GM19372 (cell line): ENCODE results near the gene KIRREL3.

Experiments used
- ATAC-seq: cut with Tn5 transposase; IDR thresholded peaks from one replicate; pipeline ENCODE4 v1.9.1; 2021; ENCODE audit warnings: mild to moderate bottlenecking, low read depth, moderate library complexity; ENCODE audit not compliant: unreplicated experiment

Gene KIRREL3

GRCh38 chr11:126523441-126524205, 476.9 kb downstream of the KIRREL3 start:
- ATAC-seq = no peak

- ATAC-seq = no peak
Measured at GRCh38 chr11:126522606-126523005, 478.0 kb downstream of the KIRREL3 start.

- no peak for ATAC-seq
Measured at GRCh38 chr11:126522152-126522551, 478.4 kb downstream of the KIRREL3 start.

GRCh38 chr11:126521196-126521595, 479.4 kb downstream of the KIRREL3 start:
- ATAC-seq = no peak

GRCh38 chr11:126519764-126520734, 480.5 kb downstream of the KIRREL3 start:
- ATAC-seq = no peak

GRCh38 chr11:126518972-126519690, 481.4 kb downstream of the KIRREL3 start:
- no peak for ATAC-seq

- ATAC-seq = no peak
Measured at GRCh38 chr11:126518071-126518971, 482.2 kb downstream of the KIRREL3 start.

- no peak for ATAC-seq
Measured at GRCh38 chr11:126515501-126515900, 485.1 kb downstream of the KIRREL3 start.

GRCh38 chr11:126514061-126514693, 486.4 kb downstream of the KIRREL3 start:
- no peak for ATAC-seq

GRCh38 chr11:126512741-126513715, 487.5 kb downstream of the KIRREL3 start:
- ATAC-seq = no peak

GRCh38 chr11:126512251-126512650, 488.3 kb downstream of the KIRREL3 start:
- ATAC-seq = no peak

GRCh38 chr11:126511475-126512115, 489.0 kb downstream of the KIRREL3 start:
- ATAC-seq = no peak

GRCh38 chr11:126510621-126511370, 489.8 kb downstream of the KIRREL3 start:
- no peak for ATAC-seq

GRCh38 chr11:126507646-126508045, 492.9 kb downstream of the KIRREL3 start:
- ATAC-seq = no peak

GRCh38 chr11:126506789-126507188, 493.8 kb downstream of the KIRREL3 start:
- no peak for ATAC-seq

- ATAC-seq = no peak
Measured at GRCh38 chr11:126502982-126503381, 497.6 kb downstream of the KIRREL3 start.

- ATAC-seq = no peak
Measured at GRCh38 chr11:126502159-126502558, 498.4 kb downstream of the KIRREL3 start.
